ENCODE data around the gene AVPR1B.

GRCh38 chr1:206143537-206144172, 26.5 kb upstream of the AVPR1B start:
- TF ChIP-seq CTCF (optimal IDR thresholded peaks at IDR 0.05 in 1 of 3, IDR thresholded peaks at IDR 0.05 in 1 of 3, conservative IDR thresholded peaks at IDR 0.05 in 1 of 3; ENCODE audit: extremely low read depth in 1 of 3, insufficient read depth in 2 of 3, low read length in 3 of 3) (no peak), EZH2 (IDR thresholded peaks at IDR 0.05; ENCODE audit: low read length) (no peak)
